Glutamatergic neuron (in vitro differentiated cells): ENCODE measurements around the gene CDH2. TPM values are rescaled to one million over a fixed set of nuclear protein-coding genes. Genes with fewer than 3 reads are reported as not detected.
A peak's percentile ranks its signal among the peaks of the same experiment; 100 is the strongest.

Experiments used
- DNase-seq: peaks from one replicate; pipeline ENCODE4 v3.0.0; 2022
- H3K27ac Mint-ChIP-seq: one replicate; pipeline ENCODE4 v1.8.0; 2020; ENCODE audit warnings: mild to moderate bottlenecking, mixed read lengths, inconsistent platforms; ENCODE audit not compliant: unreplicated experiment
- H3K27me3 Mint-ChIP-seq: one replicate; pipeline ENCODE4 v1.8.0; 2020; ENCODE audit warnings: mild to moderate bottlenecking, moderate library complexity, mixed read lengths, inconsistent platforms; ENCODE audit not compliant: unreplicated experiment
- H3K36me3 Mint-ChIP-seq: one replicate; pipeline ENCODE4 v1.8.0; 2020; ENCODE audit warnings: mild to moderate bottlenecking, mixed read lengths, inconsistent platforms; ENCODE audit not compliant: unreplicated experiment
- H3K4me1 Mint-ChIP-seq: one replicate; pipeline ENCODE4 v1.8.0; 2020; ENCODE audit warnings: mild to moderate bottlenecking, low read depth, mixed read lengths, inconsistent platforms; ENCODE audit not compliant: unreplicated experiment
- H3K4me3 Mint-ChIP-seq: one replicate; pipeline ENCODE4 v1.8.0; 2020; ENCODE audit warnings: mild to moderate bottlenecking, mixed read lengths, inconsistent platforms; ENCODE audit not compliant: unreplicated experiment
- H3K9me3 Mint-ChIP-seq: one replicate; pipeline ENCODE4 v1.8.0; 2020; ENCODE audit warnings: mild to moderate bottlenecking, moderate library complexity, mixed read lengths, inconsistent platforms; ENCODE audit not compliant: unreplicated experiment
- CTCF ChIP-seq: fragments of 200-600 bp; sonication (generic); IDR thresholded peaks from one replicate; pipeline ENCODE4 v1.5.0; 2021; ENCODE audit not compliant: partially characterized antibody, unreplicated experiment
- total RNA-seq: library from RNA; stranded (reverse); fragmentation: NEBNext Ultra II Directional; extraction: Animal tissue kit (Norgen Biotek cat#: 25700); gene quantifications from one replicate; pipeline ENCODE4 v1.2.1, GENCODE V29; 2021; ENCODE audit not compliant: unreplicated experiment

Gene CDH2
- total RNA-seq, 1 donor from 2014 or later = 224 TPM

- no peak for TF ChIP-seq CTCF
- no peak overlapping the region for H3K4me3 Mint-ChIP-seq
- peak overlapping the region; percentile 39 for H3K27ac Mint-ChIP-seq
- no peaks in the 10 kb centered on the region for H3K36me3 Mint-ChIP-seq
- DNase-seq = no peak
- H3K4me1 Mint-ChIP-seq = peaks cover 50% of the 10 kb centered on the region
- peaks cover 1% of the 10 kb centered on the region for H3K9me3 Mint-ChIP-seq
- peaks cover 2% of the 10 kb centered on the region for H3K27me3 Mint-ChIP-seq
These were observed 66.0 kb downstream of the CDH2 start for GRCh38 chr18:28110924-28111323.

- Mint-ChIP-seq H3K27me3 (peaks cover 2% of the 10 kb centered on the region), H3K9me3 (peaks cover 1% of the 10 kb centered on the region), H3K4me1 (peaks cover 50% of the 10 kb centered on the region), H3K36me3 (no peaks in the 10 kb centered on the region), H3K27ac (peak overlapping the region; percentile 14), H3K4me3 (no peak overlapping the region)
- no peak for DNase-seq
- no peak for TF ChIP-seq CTCF
These were observed 67.0 kb downstream of the CDH2 start for GRCh38 chr18:28109781-28110560.

- Mint-ChIP-seq H3K27me3 (peaks cover 2% of the 10 kb centered on the region), H3K27ac (no peak overlapping the region), H3K36me3 (no peaks in the 10 kb centered on the region), H3K9me3 (peaks cover 1% of the 10 kb centered on the region), H3K4me1 (peaks cover 49% of the 10 kb centered on the region), H3K4me3 (peak overlapping the region; percentile 6)
- no peak for TF ChIP-seq CTCF
- no peak for DNase-seq
These were observed 68.1 kb downstream of the CDH2 start for GRCh38 chr18:28108814-28109213.

- H3K27me3 Mint-ChIP-seq = peaks cover 2% of the 10 kb centered on the region
- no peak for DNase-seq
- H3K4me1 Mint-ChIP-seq = peaks cover 45% of the 10 kb centered on the region
- H3K36me3 Mint-ChIP-seq = no peaks in the 10 kb centered on the region
- no peak for TF ChIP-seq CTCF
- H3K27ac Mint-ChIP-seq = no peak overlapping the region
- H3K4me3 Mint-ChIP-seq = peak overlapping the region; percentile 19
- H3K9me3 Mint-ChIP-seq = peaks cover 1% of the 10 kb centered on the region
These were observed 68.7 kb downstream of the CDH2 start for GRCh38 chr18:28108254-28108653.

- H3K4me3 Mint-ChIP-seq = no peak overlapping the region
- H3K36me3 Mint-ChIP-seq = no peaks in the 10 kb centered on the region
- H3K27me3 Mint-ChIP-seq = no peaks in the 10 kb centered on the region
- DNase-seq = no peak
- no peak overlapping the region for H3K27ac Mint-ChIP-seq
- H3K9me3 Mint-ChIP-seq = peaks cover 4% of the 10 kb centered on the region
- H3K4me1 Mint-ChIP-seq = peaks cover 8% of the 10 kb centered on the region
- TF ChIP-seq CTCF = no peak
These were observed 77.7 kb downstream of the CDH2 start for GRCh38 chr18:28099237-28099636.
